PC-3 (cell line): ENCODE data around the gene SLC6A18.

ENCODE experiments used
- CTCF ChIP-seq: fragments of 300-600 bp; sonication (generic); conservative IDR thresholded peaks from 2 replicates; pipeline ENCODE4 v1.5.1; 2017; ENCODE audit warnings: antibody characterized with exemption, low read depth, mild to moderate bottlenecking, low read length
- EZH2 ChIP-seq: fragments of 300-600 bp; sonication (generic); IDR thresholded peaks from one replicate; pipeline ENCODE4 v1.6.1; 2017; ENCODE audit warnings: antibody characterized with exemption, mild to moderate bottlenecking, low read length; ENCODE audit not compliant: unreplicated experiment

GRCh38 chr5:1192971-1193590 lies 32.1 kb upstream of the SLC6A18 start:
- TF ChIP-seq EZH2, result no peak
- TF ChIP-seq CTCF, result no peak
